Measurements from ENCODE around the gene PDE4D. TPM values are rescaled to one million over a fixed set of nuclear protein-coding genes. Genes with fewer than 3 reads are reported as not detected.

Gene PDE4D
- total RNA-seq, 1 experiment from 2014 or later, result 2.1 TPM

- Mint-ChIP-seq H3K4me3 (no peak overlapping the region), H3K9me3 (no peaks in the 10 kb centered on the region), H3K36me3 (ENCODE audit: insufficient read depth in 1 of 3, low read depth in 3 of 3) (no peaks in the 10 kb centered on the region), H3K27ac (no peak overlapping the region), H3K4me1 (no peaks in the 10 kb centered on the region), H3K27me3 (ENCODE audit: low read depth) (no peaks in the 10 kb centered on the region)
- Histone ChIP-seq H3K79me2 (ENCODE audit: insufficient read depth, low read length) (no peaks in the 10 kb centered on the region), H3K27ac (ENCODE audit: insufficient read length, low read depth, low read length) (no peak overlapping the region), H3K23me2 (ENCODE audit: insufficient read length, low read depth, low read length, poor library complexity, severe bottlenecking) (no peaks in the 10 kb centered on the region), H2BK12ac (ENCODE audit: insufficient read length, low read depth, low read length) (no peak overlapping the region), H3K27me3 (ENCODE audit: insufficient read depth, low read length) (no peaks in the 10 kb centered on the region), H3K23ac (ENCODE audit: insufficient read length, low read depth, low read length) (no peak overlapping the region), H3K9me3 (ENCODE audit: control insufficient read depth, low read depth, low read length) (no peaks in the 10 kb centered on the region), H4K20me1 (ENCODE audit: control insufficient read depth, insufficient read depth, insufficient read length) (no peaks in the 10 kb centered on the region), H3K79me1 (ENCODE audit: insufficient read depth, low read depth, low read length, poor library complexity, severe bottlenecking) (no peaks in the 10 kb centered on the region), H2BK20ac (ENCODE audit: low read depth, low read length, poor library complexity, severe bottlenecking) (no peak overlapping the region), H4K5ac (ENCODE audit: insufficient read length, low read depth, low read length) (no peak overlapping the region), H3K18ac (ENCODE audit: insufficient read length, low read depth, low read length) (no peak overlapping the region), H3K4ac (ENCODE audit: low read depth, low read length) (no peak overlapping the region), H2BK15ac (ENCODE audit: low read depth, low read length) (no peak overlapping the region), H3K14ac (ENCODE audit: insufficient read depth, low read length) (no peak overlapping the region), H4K91ac (ENCODE audit: insufficient read length, low read depth, low read length) (no peak overlapping the region), H2AFZ (ENCODE audit: low read length) (no peak overlapping the region), H3K4me2 (ENCODE audit: insufficient read depth, insufficient read length, low read length) (no peak overlapping the region), H2BK120ac (ENCODE audit: low read depth, low read length, poor library complexity, severe bottlenecking) (no peak overlapping the region), H3K4me1 (ENCODE audit: insufficient read depth, low read length) (no peaks in the 10 kb centered on the region), H3T11ph (ENCODE audit: low read length) (no peak overlapping the region), H4K8ac (replicated peaks; ENCODE audit: insufficient read length, low read depth, low read length) (no peak overlapping the region), H3K9ac (ENCODE audit: extremely low read depth, insufficient read length, low read length) (no peak overlapping the region), H2BK5ac (ENCODE audit: insufficient read length, low read length) (no peak overlapping the region), H3K56ac (ENCODE audit: insufficient read length, low read depth, low read length) (no peak overlapping the region), H2AK5ac (ENCODE audit: insufficient read length, low read length) (no peak overlapping the region)
- no CpG with 5 or more reads among the region's 9 CpGs for WGBS (ENCODE audit: extremely low coverage, insufficient read length, low lambda C conversion rate)
- DNase-seq, result no peak
- TF ChIP-seq CTCF (conservative IDR thresholded peaks at IDR 0.05), result no peak
Measured at GRCh38 chr5:59330680-59331079, 562.8 kb downstream of the PDE4D start.
